Measurements from ENCODE around the gene TMEM87B.
"Not testable (repeated sequence)": the region's sequence is repeated elsewhere in the genome, so short reads cannot be mapped to it uniquely, and the experiment has no call there.

TMEM87B gene

GRCh38 chr2:112121682-112122254 is 66.7 kb downstream of the TMEM87B start:
- peak in 6 of 51 donors; percentile 2 to 31 (median 12) for DNase-seq

DNA sequence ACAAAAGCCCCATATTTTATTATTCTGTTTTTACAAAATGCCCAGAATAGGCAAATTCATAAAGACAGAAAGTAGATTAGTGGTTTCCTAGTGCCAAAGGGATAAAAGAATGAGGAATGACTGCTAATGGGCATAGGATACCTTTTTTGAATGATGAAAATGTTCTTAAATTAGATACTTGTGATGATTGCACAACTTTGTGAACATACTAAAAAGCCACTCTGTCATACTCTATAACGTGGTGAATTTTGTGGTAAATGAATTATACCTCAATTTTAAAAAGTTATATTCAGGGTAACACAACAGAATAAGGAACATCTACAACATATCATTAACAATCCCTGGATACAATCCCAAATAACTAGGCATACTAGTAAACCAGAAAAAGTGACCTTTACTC is 74.0 kb downstream of the TMEM87B start:
- no peak for DNase-seq

GRCh38 chr2:112133344-112133743 is 78.3 kb downstream of the TMEM87B start:
- DNase-seq, result no peak

- no peak for DNase-seq
Observed at GRCh38 chr2:112134120-112134519, 79.1 kb downstream of the TMEM87B start.

DNA sequence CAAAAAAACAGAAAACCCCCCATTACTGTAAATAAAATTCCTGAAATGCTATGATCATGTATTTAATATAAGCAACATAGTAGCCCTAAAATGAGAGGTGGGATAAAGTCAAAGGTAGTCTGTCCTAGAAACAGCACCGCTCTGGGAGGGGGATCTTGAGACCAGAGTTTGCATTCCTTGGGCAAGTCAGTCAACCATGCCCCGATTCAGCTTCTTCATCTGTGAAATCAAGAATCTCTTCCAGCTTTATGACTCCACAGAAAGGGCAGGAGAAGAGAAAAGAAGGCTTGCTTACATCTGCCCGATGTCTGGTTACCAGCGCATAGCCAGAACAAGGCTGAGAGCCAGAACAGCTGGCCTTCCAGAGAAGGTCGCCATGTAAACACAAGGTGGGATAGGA is 81.0 kb downstream of the TMEM87B start:
- DNase-seq, result no peak

- DNase-seq, result no peak
Observed at GRCh38 chr2:112137516-112138158, 82.6 kb downstream of the TMEM87B start.

DNA sequence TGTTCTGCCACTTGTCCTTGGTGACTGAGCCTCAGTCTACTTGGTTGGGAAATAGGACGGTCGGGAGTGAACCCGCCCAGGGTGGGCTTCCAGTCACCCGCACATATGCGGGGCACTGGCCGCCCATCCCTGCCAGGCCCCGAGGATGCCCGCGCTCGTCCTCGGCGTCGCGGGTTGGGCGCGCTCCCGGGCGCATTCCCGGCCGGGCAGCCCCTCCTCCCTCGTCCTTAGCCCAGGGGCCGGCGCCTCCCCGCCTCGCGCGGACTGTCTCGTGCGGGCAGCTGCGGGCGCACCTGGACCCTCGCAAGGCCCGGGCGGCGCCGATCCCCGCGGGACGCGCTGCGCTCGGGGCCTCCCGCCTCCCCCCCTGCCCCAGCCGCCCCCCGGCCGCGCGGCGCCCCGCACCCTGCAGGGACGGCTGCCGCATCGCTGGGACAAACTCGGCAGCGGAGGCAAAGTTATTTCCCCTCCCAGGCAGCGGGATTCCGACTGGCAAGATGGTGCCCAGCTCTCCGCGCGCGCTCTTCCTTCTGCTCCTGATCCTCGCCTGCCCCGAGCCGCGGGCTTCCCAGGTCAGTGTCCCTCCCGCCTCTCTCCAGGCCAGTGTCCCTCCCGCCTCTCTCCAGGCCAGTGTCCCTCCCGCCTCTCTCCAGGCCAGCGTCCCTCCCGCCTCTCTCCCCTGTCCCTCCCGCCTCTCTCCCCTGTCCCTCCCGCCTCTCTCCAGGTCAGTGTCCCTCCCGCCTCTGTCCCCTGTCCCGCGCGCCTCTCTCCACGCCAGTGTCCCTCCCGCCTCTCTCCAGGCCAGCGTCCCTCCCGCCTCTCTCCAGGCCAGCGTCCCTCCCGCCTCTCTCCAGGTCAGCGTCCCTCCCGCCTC is 83.3 kb downstream of the TMEM87B start, which contains the start of gene FBLN7:
FBLN7 (plus strand) TSS at position 227 of the 874 bp plus-strand sequence; CDS start at position 498, 271 bp downstream.
- DNase-seq, result peak in 1 of 51 donors; percentile 20

DNA sequence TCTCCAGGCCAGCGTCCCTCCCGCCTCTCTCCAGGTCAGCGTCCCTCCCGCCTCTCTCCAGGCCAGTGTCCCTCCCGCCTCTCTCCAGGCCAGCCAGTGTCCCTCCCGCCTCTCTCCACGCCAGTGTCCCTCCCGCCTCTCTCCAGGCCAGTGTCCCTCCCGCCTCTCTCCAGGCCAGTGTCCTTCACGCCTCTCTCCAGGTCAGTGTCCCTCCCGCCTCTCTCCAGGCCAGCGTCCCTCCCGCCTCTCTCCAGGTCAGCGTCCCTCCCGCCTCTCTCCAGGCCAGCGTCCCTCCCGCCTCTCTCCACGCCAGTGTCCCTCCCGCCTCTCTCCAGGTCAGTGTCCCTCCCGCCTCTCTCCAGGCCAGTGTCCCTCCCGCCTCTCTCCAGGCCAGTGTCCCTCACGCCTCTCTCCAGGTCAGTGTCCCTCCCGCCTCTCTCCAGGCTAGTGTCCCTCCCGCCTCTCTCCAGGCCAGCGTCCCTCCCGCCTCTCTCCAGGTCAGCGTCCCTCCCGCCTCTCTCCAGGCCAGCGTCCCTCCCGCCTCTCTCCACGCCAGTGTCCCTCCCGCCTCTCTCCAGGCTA is 84.1 kb downstream of the TMEM87B start:
- not testable (repeated sequence) for DNase-seq

GRCh38 chr2:112139661-112140204 is 84.7 kb downstream of the TMEM87B start:
- DNase-seq, result not testable (repeated sequence)

DNA sequence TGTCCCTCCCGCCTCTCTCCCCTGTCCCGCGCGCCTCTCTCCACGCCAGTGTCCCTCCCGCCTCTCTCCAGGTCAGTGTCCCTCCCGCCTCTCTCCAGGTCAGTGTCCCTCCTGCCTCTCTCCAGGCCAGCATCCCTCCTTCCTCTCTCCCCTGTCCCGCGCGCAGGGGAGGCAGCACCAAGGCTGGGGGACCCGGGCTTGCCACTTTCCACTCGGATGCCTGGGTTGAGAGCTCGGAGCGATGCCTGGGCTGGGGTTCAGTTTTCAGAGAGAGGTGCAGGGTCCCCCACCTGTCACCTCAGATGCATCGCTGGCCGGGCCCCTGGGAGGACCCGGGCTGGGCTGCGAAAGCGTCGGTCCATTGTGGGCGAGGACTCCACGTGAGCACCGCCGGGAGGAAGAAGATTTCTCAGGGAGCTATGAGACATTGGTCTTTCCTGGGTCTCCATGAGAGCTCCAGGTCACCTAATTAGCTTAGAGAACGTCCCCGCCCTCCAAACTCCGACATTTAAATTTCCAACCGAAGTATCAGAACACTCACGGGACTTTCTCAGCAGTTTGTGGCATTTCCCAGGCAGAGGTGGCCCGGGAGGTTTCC is 85.2 kb downstream of the TMEM87B start:
- DNase-seq, result no peak

DNA sequence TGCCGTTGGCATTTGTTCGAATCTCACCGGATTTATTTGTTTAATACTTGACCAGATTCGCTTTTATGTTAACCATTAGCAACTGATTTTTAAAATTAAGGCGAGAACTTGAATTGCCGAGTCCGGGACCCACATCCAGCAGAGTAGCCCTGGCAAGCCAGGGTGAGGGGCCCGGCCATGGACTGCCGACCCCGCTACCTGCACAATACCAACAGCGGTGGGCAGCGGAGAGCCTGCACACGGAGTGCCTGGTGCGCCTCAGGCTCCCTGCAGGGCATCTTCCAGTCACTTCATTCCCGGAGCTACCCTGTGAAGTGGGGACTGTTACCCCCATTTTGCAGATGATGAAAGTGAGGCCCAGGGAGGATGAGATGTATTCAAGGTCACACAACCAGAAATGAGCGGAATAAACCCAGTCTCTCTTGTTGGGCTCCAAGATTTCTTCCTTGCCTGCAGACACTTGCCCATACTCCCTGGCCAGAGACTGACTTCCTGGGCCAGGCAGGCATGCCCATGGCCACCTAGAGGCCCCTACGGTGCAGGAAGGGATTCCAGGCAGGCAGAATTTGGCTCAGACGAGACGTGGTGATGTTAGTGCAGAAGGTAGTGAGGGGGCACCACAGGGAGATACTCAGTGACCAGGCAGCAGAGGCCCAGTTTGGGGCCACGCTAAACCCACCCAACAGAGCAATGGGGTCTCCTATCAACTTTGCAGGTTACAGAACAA is 86.0 kb downstream of the TMEM87B start:
- no peak for DNase-seq

DNA sequence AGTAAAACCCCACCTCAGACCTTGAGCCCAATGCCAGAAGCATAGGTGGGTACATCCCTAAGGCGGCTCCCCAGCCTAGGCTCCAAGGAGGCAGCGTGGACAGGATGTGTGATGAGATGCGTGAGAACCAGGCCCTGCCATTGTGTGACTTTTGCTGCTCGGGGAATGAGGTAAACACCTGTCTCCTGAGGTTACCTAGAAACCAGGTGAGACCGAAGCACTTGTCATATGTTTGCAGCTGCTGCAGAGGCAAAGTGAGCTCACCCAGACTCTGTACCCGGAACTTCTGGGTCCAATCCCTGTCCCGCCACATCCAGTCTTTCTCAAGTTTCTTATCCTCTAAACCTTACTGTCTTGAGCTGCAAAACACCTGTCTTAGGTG is 86.5 kb downstream of the TMEM87B start:
- no peak for DNase-seq

- no peak for DNase-seq
Observed at GRCh38 chr2:112142525-112143078, 87.5 kb downstream of the TMEM87B start.

- no peak for DNase-seq
Observed at GRCh38 chr2:112143150-112143549, 88.1 kb downstream of the TMEM87B start.

- DNase-seq, result no peak
Observed at GRCh38 chr2:112144966-112145365, 89.9 kb downstream of the TMEM87B start.

- no peak for DNase-seq
Observed at GRCh38 chr2:112147382-112148168, 92.5 kb downstream of the TMEM87B start.

GRCh38 chr2:112148477-112148876 is 93.4 kb downstream of the TMEM87B start:
- DNase-seq, result no peak

GRCh38 chr2:112149194-112149593 is 94.1 kb downstream of the TMEM87B start:
- no peak for DNase-seq

GRCh38 chr2:112149866-112150435 is 94.9 kb downstream of the TMEM87B start:
- DNase-seq, result no peak

Data from hypothalamus (tissue), 51 donors.